Liver (tissue), 9 donors: ENCODE data around the gene TMEM114. TPM values are rescaled to one million over a fixed set of nuclear protein-coding genes. Genes with fewer than 3 reads are reported as not detected.

Experiments
- DNase-seq: peaks from one replicate; pipeline ENCODE4 v3.0.0-alpha.2; 2017; ENCODE audit warnings: low spot score
- H3K27ac ChIP-seq, 2 donors: one replicate each; pipeline ENCODE4 v1.7.0; 2013; ENCODE audit warnings: inconsistent platforms in 2 of 2, low read length in 2 of 2, control low read depth in 1 of 2, low read depth in 1 of 2, mild to moderate bottlenecking in 1 of 2
- H3K27me3 ChIP-seq, 4 donors: one replicate each; pipeline versions ENCODE4 v1.6.1 to v1.7.0; 2013; ENCODE audit warnings: low read length in 3 of 4, inconsistent platforms in 1 of 4, mild to moderate bottlenecking in 1 of 4, moderate library complexity in 1 of 4; ENCODE audit not compliant: control insufficient read depth in 4 of 4, insufficient read depth in 4 of 4
- H3K36me3 ChIP-seq, 4 donors: one replicate each; pipeline versions ENCODE4 v1.6.1 to v1.7.0; 2013; ENCODE audit warnings: low read length in 3 of 4, mild to moderate bottlenecking in 3 of 4, low read depth in 1 of 4, moderate library complexity in 1 of 4; ENCODE audit not compliant: control insufficient read depth in 4 of 4, insufficient read depth in 3 of 4
- H3K4me1 ChIP-seq, 4 donors: one replicate each; pipeline versions ENCODE4 v1.6.1 to v1.7.0; 2013; ENCODE audit warnings: low read length in 3 of 4, mild to moderate bottlenecking in 3 of 4, moderate library complexity in 1 of 4; ENCODE audit not compliant: control insufficient read depth in 4 of 4, insufficient read depth in 4 of 4
- H3K4me3 ChIP-seq, 3 donors: one replicate each; pipeline versions ENCODE4 v1.6.1 to v1.7.0; 2013; ENCODE audit warnings: low read length in 3 of 3, control low read depth in 1 of 3, low read depth in 1 of 3, mild to moderate bottlenecking in 1 of 3
- H3K9ac ChIP-seq, 2 donors: one replicate each; pipeline ENCODE4 v1.7.0; 2013; ENCODE audit warnings: low read length in 2 of 2, mild to moderate bottlenecking in 2 of 2, moderate library complexity in 2 of 2, control low read depth in 1 of 2, low read depth in 1 of 2
- H3K9me3 ChIP-seq, 4 donors: one replicate each; pipeline versions ENCODE4 v1.6.1 to v1.7.0; 2013; ENCODE audit warnings: low read length in 3 of 4; ENCODE audit not compliant: control insufficient read depth in 4 of 4
- EGR1 ChIP-seq, 2 donors: IDR thresholded peaks; 2 replicates each; pipeline ENCODE4 v1.6.1; 2016 to 2018; ENCODE audit warnings: antibody characterized with exemption in 2 of 2, low read depth in 2 of 2
- FOXA1 ChIP-seq: IDR thresholded peaks from 2 replicates; pipeline ENCODE4 v1.6.1; 2016; ENCODE audit warnings: antibody characterized with exemption
- FOXA2 ChIP-seq: IDR thresholded peaks from 2 replicates; pipeline ENCODE4 v1.6.1; 2016; ENCODE audit warnings: antibody characterized with exemption
- HNF4A ChIP-seq, 2 donors: conservative IDR thresholded peaks; 2 replicates each; pipeline ENCODE4 v1.6.1; 2016; ENCODE audit warnings: antibody characterized with exemption in 2 of 2, mild to moderate bottlenecking in 2 of 2
- HNF4G ChIP-seq: IDR thresholded peaks from 2 replicates; pipeline ENCODE4 v1.6.1; 2016; ENCODE audit warnings: antibody characterized with exemption
- NR2F2 ChIP-seq: IDR thresholded peaks from 2 replicates; pipeline ENCODE4 v1.6.1; 2016; ENCODE audit warnings: antibody characterized with exemption
- RAD21 ChIP-seq, 2 donors: IDR thresholded peaks; 2 replicates each; pipeline ENCODE4 v1.6.1; 2016; ENCODE audit warnings: antibody characterized with exemption in 2 of 2, mild to moderate bottlenecking in 2 of 2
- RXRA ChIP-seq, 2 donors: IDR thresholded peaks; 2 replicates each; pipeline ENCODE4 v1.6.1; 2017 to 2018; ENCODE audit warnings: antibody characterized with exemption in 2 of 2, mild to moderate bottlenecking in 1 of 2
- WGBS: extraction: QIAGEN DNeasy Blood & Tissue Kit; methylation state at CpG from one replicate; pipeline ENCODE4 v1.1.7; 2013; 5-methylcytosine and 5-hydroxymethylcytosine counted together
- polyA plus RNA-seq, 2 donors: library from polyadenylated mRNA; stranded (reverse) in 1 of 2; unstranded in 1 of 2; fragments of 200-250 nt in 1 of 2; fragments of >200 nt in 1 of 2; fragmentation: Nextera tagmentation in 1 of 2; extraction: Ambion mirVana in 1 of 2; gene quantifications; one replicate each; pipeline versions ENCODE4 v1.2.1 to v1.2.3, GENCODE V29; 2013 to 2015
- total RNA-seq, 2 donors: library from RNA; depleted of rRNA; stranded (reverse); fragments of >200 nt; gene quantifications; one replicate each; pipeline ENCODE4 v1.2.3, GENCODE V29; 2014
- TF ChIP-seq, protein P1 (sequence below): IDR thresholded peaks from 2 replicates; pipeline ENCODE4 v1.6.1; 2016; ENCODE audit warnings: antibody characterized with exemption
- TF ChIP-seq, protein P2 (sequence below): IDR thresholded peaks from 2 replicates; pipeline ENCODE4 v1.6.1; 2016; ENCODE audit warnings: antibody characterized with exemption, mild to moderate bottlenecking
- TF ChIP-seq, protein P3 (sequence below): fragments of 150-350 bp; IDR thresholded peaks from 2 replicates; pipeline ENCODE4 v1.5.1; 2017; ENCODE audit warnings: improper control_type of control experiment, low read depth, low read length; ENCODE audit not compliant: missing input control
- donor health status: healthy.
- donor health status: healthy.
- donor health status: healthy.
- donor health status: healthy.
- donor health status: healthy.

Gene TMEM114
- total and polyA plus RNA-seq, 4 donors = not detected

DNA sequence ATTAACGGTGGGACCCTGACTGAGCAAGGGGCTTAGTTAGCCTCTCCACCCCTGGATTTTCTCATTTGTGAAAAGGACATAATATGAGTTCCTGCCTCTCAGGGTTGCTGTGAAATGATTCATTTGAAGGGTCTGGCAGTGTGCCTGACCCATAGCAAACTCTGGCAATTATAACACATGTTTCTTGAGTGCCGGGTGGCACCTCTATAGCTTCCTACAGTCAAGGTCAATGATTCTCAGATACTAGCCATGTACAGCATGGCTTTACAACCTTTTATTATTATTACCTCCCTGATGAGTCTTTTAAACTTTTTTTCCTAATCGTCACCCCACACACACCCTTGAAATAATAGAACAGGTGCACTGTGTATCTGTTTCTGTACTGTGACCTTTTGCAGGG, 42.1 kb downstream of the TMEM114 start (continued):
- no peak for TF ChIP-seq RXRA (IDR thresholded peaks at IDR 0.05)

DNA sequence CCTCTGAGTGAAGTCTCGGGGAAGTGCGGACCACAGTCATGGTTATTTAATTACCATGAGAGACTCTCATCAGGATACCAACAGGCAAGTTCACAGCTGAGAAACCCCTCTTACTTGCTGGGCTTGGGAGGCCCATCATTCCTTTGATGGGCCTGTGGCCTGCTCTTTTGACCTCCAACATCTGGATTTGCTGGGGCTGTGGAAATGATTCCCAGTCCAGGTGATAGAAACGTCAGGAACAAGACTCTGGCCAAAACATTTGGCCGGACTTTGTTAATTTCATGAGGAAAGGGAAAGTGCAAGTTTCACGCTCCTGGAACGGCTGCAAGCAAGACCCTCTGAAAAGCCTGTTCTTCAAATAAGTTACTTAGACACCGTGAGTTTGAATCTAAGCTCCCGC, 42.5 kb downstream of the TMEM114 start:
- Histone ChIP-seq H3K27ac (no peak overlapping the region), H3K4me1 (peaks cover 4 to 40% (median 29%) of the 10 kb centered on the region in 4 donors), H3K9me3 (no peaks in the 10 kb centered on the region), H3K4me3 (no peak overlapping the region), H3K36me3 (no peaks in the 10 kb centered on the region), H3K9ac (no peak overlapping the region), H3K27me3 (no peaks in the 10 kb centered on the region)
- 62% methylated on average over 8 of the region's 8 CpGs for WGBS
- DNase-seq = no peak
- TF ChIP-seq HNF4A (conservative IDR thresholded peaks at IDR 0.05) (peak in 1 of 2 donors; percentile 21), EGR1 (IDR thresholded peaks at IDR 0.05; ENCODE audit: low read depth in 2 of 2) (no peak), RAD21 (IDR thresholded peaks at IDR 0.05) (no peak)
- TF ChIP-seq, protein P1, sequence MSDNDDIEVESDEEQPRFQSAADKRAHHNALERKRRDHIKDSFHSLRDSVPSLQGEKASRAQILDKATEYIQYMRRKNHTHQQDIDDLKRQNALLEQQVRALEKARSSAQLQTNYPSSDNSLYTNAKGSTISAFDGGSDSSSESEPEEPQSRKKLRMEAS = peak; percentile 5

DNA sequence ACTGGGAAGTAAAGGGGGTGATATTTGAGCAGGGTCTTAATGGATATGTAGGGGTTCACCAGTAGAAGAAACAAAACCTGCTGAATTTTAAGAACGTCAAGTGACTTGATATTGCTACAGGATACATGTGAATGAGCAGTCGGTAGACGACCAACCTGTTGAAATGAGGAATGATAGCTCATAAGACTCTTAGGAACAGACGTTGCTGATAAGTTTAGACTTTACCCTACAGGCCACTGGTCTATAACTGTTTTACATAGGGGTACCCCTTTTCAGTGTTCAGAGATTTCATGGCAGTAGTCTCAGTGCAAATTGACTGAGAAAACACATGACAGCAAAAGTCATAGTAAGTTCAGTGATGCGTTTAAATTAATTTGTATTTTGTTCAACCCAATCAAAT, 45.9 kb downstream of the TMEM114 start:
- no peak overlapping the region for H3K27ac ChIP-seq
- H3K9me3 ChIP-seq = no peaks in the 10 kb centered on the region
- 83% methylated on average over 5 of the region's 5 CpGs for WGBS

More for the DNA sequence above, 45.9 kb downstream of the TMEM114 start:
- Histone ChIP-seq H3K4me1 (peaks cover 0 to 10% (median 3%) of the 10 kb centered on the region in 4 donors), H3K27me3 (no peaks in the 10 kb centered on the region), H3K36me3 (no peaks in the 10 kb centered on the region), H3K4me3 (no peak overlapping the region), H3K9ac (no peak overlapping the region)
- no peak for DNase-seq
- TF ChIP-seq EGR1 (IDR thresholded peaks at IDR 0.05; ENCODE audit: low read depth in 2 of 2) (no peak), FOXA1 (no peak), HNF4A (conservative IDR thresholded peaks at IDR 0.05) (no peak), FOXA2 (no peak), RAD21 (IDR thresholded peaks at IDR 0.05) (no peak), NR2F2 (no peak), HNF4G (no peak)
- TF ChIP-seq, protein P2, sequence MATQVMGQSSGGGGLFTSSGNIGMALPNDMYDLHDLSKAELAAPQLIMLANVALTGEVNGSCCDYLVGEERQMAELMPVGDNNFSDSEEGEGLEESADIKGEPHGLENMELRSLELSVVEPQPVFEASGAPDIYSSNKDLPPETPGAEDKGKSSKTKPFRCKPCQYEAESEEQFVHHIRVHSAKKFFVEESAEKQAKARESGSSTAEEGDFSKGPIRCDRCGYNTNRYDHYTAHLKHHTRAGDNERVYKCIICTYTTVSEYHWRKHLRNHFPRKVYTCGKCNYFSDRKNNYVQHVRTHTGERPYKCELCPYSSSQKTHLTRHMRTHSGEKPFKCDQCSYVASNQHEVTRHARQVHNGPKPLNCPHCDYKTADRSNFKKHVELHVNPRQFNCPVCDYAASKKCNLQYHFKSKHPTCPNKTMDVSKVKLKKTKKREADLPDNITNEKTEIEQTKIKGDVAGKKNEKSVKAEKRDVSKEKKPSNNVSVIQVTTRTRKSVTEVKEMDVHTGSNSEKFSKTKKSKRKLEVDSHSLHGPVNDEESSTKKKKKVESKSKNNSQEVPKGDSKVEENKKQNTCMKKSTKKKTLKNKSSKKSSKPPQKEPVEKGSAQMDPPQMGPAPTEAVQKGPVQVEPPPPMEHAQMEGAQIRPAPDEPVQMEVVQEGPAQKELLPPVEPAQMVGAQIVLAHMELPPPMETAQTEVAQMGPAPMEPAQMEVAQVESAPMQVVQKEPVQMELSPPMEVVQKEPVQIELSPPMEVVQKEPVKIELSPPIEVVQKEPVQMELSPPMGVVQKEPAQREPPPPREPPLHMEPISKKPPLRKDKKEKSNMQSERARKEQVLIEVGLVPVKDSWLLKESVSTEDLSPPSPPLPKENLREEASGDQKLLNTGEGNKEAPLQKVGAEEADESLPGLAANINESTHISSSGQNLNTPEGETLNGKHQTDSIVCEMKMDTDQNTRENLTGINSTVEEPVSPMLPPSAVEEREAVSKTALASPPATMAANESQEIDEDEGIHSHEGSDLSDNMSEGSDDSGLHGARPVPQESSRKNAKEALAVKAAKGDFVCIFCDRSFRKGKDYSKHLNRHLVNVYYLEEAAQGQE = no peak
- TF ChIP-seq, protein P3, sequence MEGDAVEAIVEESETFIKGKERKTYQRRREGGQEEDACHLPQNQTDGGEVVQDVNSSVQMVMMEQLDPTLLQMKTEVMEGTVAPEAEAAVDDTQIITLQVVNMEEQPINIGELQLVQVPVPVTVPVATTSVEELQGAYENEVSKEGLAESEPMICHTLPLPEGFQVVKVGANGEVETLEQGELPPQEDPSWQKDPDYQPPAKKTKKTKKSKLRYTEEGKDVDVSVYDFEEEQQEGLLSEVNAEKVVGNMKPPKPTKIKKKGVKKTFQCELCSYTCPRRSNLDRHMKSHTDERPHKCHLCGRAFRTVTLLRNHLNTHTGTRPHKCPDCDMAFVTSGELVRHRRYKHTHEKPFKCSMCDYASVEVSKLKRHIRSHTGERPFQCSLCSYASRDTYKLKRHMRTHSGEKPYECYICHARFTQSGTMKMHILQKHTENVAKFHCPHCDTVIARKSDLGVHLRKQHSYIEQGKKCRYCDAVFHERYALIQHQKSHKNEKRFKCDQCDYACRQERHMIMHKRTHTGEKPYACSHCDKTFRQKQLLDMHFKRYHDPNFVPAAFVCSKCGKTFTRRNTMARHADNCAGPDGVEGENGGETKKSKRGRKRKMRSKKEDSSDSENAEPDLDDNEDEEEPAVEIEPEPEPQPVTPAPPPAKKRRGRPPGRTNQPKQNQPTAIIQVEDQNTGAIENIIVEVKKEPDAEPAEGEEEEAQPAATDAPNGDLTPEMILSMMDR = no peak
